Measurements from ENCODE around the gene C22orf31.

Gene C22orf31

DNA sequence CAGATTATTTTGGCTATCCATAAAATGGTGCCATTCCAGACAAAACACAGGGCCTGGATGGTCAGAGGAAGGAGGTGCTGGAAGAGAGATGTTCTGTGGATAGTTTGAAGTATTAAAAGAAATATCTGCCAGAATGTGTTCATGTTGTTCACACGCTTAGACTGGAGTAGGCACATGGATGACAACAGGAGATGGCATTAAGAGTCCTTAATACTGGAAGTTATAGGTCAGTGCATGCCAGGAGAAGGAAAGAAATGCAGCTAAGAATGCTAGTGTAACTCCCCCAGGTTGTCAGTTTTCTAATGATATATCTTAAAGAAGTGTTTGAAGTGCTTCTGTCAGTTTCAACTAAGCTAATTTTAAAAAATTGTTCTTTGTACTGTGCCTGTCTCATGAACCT lies 31.4 kb upstream of the C22orf31 start:
- H3K9me3 ChIP-seq (ENCODE audit: insufficient read depth, low read depth, low read length) = no peaks in the 10 kb centered on the region
- no peak overlapping the region for H4K8ac ChIP-seq (ENCODE audit: low read depth, low read length)
- no peak overlapping the region for H4K12ac ChIP-seq (ENCODE audit: low read depth, low read length)
- no peak overlapping the region for H3K14ac ChIP-seq (ENCODE audit: low read length)
- H3K9ac ChIP-seq (ENCODE audit: low read length) = no peak overlapping the region
- H3K79me1 ChIP-seq (ENCODE audit: low read length) = no peaks in the 10 kb centered on the region
- H3K4me2 ChIP-seq (ENCODE audit: low read length) = no peak overlapping the region
- H3K4me1 ChIP-seq (ENCODE audit: control insufficient read depth in 1 of 2, insufficient read depth in 2 of 2, low read length in 2 of 2) = peaks cover 3% of the 10 kb centered on the region in 2 experiments
- DNase-seq = no peak
- no peak overlapping the region for H4K91ac ChIP-seq (ENCODE audit: low read depth, low read length)
- H2BK12ac ChIP-seq (ENCODE audit: low read length) = no peak overlapping the region
- H3K4me3 ChIP-seq (ENCODE audit: low read depth, low read length) = no peak overlapping the region
- no peak overlapping the region for H2AFZ ChIP-seq (ENCODE audit: insufficient read depth, low read length, poor library complexity)
- no peak overlapping the region for H2BK120ac ChIP-seq (ENCODE audit: insufficient read depth, low read length, poor library complexity)
- H3K27ac ChIP-seq (ENCODE audit: low read depth, low read length) = no peak overlapping the region
- no peak overlapping the region for H3K23ac ChIP-seq (ENCODE audit: low read length)
- no CpG with 5 or more reads among the region's 1 CpG for WGBS (ENCODE audit: extremely low coverage, insufficient coverage, insufficient read length)
- no peak overlapping the region for H2AK5ac ChIP-seq (ENCODE audit: low read length)
- H2BK5ac ChIP-seq (ENCODE audit: low read depth, low read length, poor library complexity) = no peak overlapping the region
- H3K27me3 ChIP-seq (ENCODE audit: insufficient read depth, low read length) = no peaks in the 10 kb centered on the region
- no peaks in the 10 kb centered on the region for H3K79me2 ChIP-seq (ENCODE audit: control insufficient read depth, insufficient read depth, low read length, poor library complexity)
- H3K4ac ChIP-seq (ENCODE audit: low read depth, low read length) = no peak overlapping the region
- H3K18ac ChIP-seq (ENCODE audit: low read length) = no peak overlapping the region
- no peaks in the 10 kb centered on the region for H3K36me3 ChIP-seq (ENCODE audit: control insufficient read depth in 1 of 2, insufficient read depth in 2 of 2, low read length in 2 of 2)

DNA sequence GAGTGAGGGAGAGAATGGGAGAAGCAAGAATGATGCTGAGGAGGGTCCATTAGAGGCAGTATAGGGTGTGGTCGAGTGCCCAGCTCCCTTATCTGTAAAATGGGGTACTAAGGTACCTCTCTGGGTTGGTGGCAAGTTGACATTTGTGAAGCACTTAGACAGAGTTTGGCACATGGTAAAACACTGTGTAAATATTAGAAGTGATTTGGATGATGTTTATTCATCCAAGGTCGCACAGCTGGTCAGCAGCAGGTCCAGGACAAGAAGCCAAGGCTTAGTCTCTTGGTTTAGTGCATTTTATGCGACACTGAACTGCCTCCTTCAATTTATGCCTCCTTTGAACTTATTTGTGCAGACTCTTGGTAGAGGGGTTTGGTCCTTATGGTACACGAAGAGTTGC lies 30.6 kb upstream of the C22orf31 start:
- no peaks in the 10 kb centered on the region for H3K27me3 ChIP-seq (ENCODE audit: insufficient read depth, low read length)
- H3K79me2 ChIP-seq (ENCODE audit: control insufficient read depth, insufficient read depth, low read length, poor library complexity) = no peaks in the 10 kb centered on the region
- H2BK120ac ChIP-seq (ENCODE audit: insufficient read depth, low read length, poor library complexity) = no peak overlapping the region
- no peak overlapping the region for H2AK5ac ChIP-seq (ENCODE audit: low read length)
- no peak overlapping the region for H3K4ac ChIP-seq (ENCODE audit: low read depth, low read length)
- H3K36me3 ChIP-seq (ENCODE audit: control insufficient read depth in 1 of 2, insufficient read depth in 2 of 2, low read length in 2 of 2) = no peaks in the 10 kb centered on the region
- H3K23ac ChIP-seq (ENCODE audit: low read length) = no peak overlapping the region
- H2BK12ac ChIP-seq (ENCODE audit: low read length) = no peak overlapping the region
- no peak overlapping the region for H4K12ac ChIP-seq (ENCODE audit: low read depth, low read length)
- DNase-seq = no peak
- H2AFZ ChIP-seq (ENCODE audit: insufficient read depth, low read length, poor library complexity) = no peak overlapping the region
- no peak overlapping the region for H3K4me3 ChIP-seq (ENCODE audit: low read depth, low read length)
- H4K91ac ChIP-seq (ENCODE audit: low read depth, low read length) = no peak overlapping the region
- no peak overlapping the region for H4K8ac ChIP-seq (ENCODE audit: low read depth, low read length)
- peaks cover 3% of the 10 kb centered on the region in 2 experiments for H3K4me1 ChIP-seq (ENCODE audit: control insufficient read depth in 1 of 2, insufficient read depth in 2 of 2, low read length in 2 of 2)
- H3K27ac ChIP-seq (ENCODE audit: low read depth, low read length) = no peak overlapping the region
- no CpG with 5 or more reads among the region's 4 CpGs for WGBS (ENCODE audit: extremely low coverage, insufficient coverage, insufficient read length)
- no peak overlapping the region for H3K9ac ChIP-seq (ENCODE audit: low read length)
- H3K79me1 ChIP-seq (ENCODE audit: low read length) = no peaks in the 10 kb centered on the region
- H2BK5ac ChIP-seq (ENCODE audit: low read depth, low read length, poor library complexity) = no peak overlapping the region
- no peak overlapping the region for H3K18ac ChIP-seq (ENCODE audit: low read length)
- H3K9me3 ChIP-seq (ENCODE audit: insufficient read depth, low read depth, low read length) = no peaks in the 10 kb centered on the region
- no peak overlapping the region for H3K14ac ChIP-seq (ENCODE audit: low read length)
- H3K4me2 ChIP-seq (ENCODE audit: low read length) = no peak overlapping the region

DNA sequence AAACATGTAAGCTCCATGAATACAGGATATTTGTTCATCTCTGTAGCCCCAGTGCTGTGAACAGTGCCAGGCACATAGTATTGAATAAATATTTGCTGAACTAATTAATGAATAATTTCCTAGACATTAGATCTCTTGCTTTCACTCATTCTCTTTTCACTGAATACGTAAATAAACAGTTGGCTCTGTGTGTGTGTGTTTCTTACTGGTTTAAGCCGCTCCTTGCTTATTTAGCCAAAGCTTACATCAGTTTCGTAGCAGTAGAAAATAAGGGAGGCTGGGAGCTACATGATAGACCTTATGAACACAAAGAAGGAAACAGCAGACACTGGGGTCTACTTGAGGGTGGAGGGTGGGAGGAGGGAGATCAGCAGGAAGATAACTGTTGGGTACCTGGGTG lies 28.4 kb upstream of the C22orf31 start:
- H2AFZ ChIP-seq (ENCODE audit: insufficient read depth, low read length, poor library complexity) = no peak overlapping the region

DNA sequence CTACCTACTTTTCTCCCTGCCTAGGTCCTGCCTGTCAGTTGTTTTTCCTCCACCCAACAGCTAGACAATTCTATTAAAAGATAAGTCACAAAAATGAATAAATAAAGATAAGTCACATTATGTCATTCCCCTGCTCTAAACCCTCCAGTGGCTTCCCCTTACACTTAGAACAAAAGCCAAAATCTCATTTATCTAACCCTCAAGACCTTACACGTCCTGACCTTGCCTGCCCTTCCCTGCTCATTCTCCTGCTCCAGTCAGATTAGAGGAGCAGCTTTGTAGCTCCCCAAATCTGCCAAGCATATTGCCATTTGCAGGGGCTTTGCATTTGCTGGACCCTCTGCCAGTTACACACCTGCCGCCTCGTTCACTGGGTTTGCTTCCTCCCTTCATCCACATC lies 27.9 kb upstream of the C22orf31 start:
- H4K91ac ChIP-seq (ENCODE audit: low read depth, low read length) = no peak overlapping the region
- no peak overlapping the region for H3K23ac ChIP-seq (ENCODE audit: low read length)
- H4K8ac ChIP-seq (ENCODE audit: low read depth, low read length) = no peak overlapping the region
- no peaks in the 10 kb centered on the region for H3K36me3 ChIP-seq (ENCODE audit: control insufficient read depth in 1 of 2, insufficient read depth in 2 of 2, low read length in 2 of 2)
- H3K4me1 ChIP-seq (ENCODE audit: control insufficient read depth in 1 of 2, insufficient read depth in 2 of 2, low read length in 2 of 2) = no peaks in the 10 kb centered on the region
- H3K79me2 ChIP-seq (ENCODE audit: control insufficient read depth, insufficient read depth, low read length, poor library complexity) = no peaks in the 10 kb centered on the region
- H3K4me2 ChIP-seq (ENCODE audit: low read length) = no peak overlapping the region
- no peak overlapping the region for H2AFZ ChIP-seq (ENCODE audit: insufficient read depth, low read length, poor library complexity)
- no peaks in the 10 kb centered on the region for H3K79me1 ChIP-seq (ENCODE audit: low read length)
- no peak overlapping the region for H3K18ac ChIP-seq (ENCODE audit: low read length)
- no peak overlapping the region for H4K12ac ChIP-seq (ENCODE audit: low read depth, low read length)
- no peak overlapping the region for H2BK12ac ChIP-seq (ENCODE audit: low read length)
- H3K27ac ChIP-seq (ENCODE audit: low read depth, low read length) = no peak overlapping the region
- H3K9me3 ChIP-seq (ENCODE audit: insufficient read depth, low read depth, low read length) = no peaks in the 10 kb centered on the region
- H2AK5ac ChIP-seq (ENCODE audit: low read length) = no peak overlapping the region
- H2BK120ac ChIP-seq (ENCODE audit: insufficient read depth, low read length, poor library complexity) = no peak overlapping the region
- no peak overlapping the region for H3K9ac ChIP-seq (ENCODE audit: low read length)
- DNase-seq = no peak
- H2BK5ac ChIP-seq (ENCODE audit: low read depth, low read length, poor library complexity) = no peak overlapping the region
- no peak overlapping the region for H3K14ac ChIP-seq (ENCODE audit: low read length)
- no CpG with 5 or more reads among the region's 3 CpGs for WGBS (ENCODE audit: extremely low coverage, insufficient coverage, insufficient read length)
- no peak overlapping the region for H3K4ac ChIP-seq (ENCODE audit: low read depth, low read length)
- H3K4me3 ChIP-seq (ENCODE audit: low read depth, low read length) = no peak overlapping the region
- H3K27me3 ChIP-seq (ENCODE audit: insufficient read depth, low read length) = no peaks in the 10 kb centered on the region

More for the DNA sequence above, 28.4 kb upstream of the C22orf31 start:
- no peak overlapping the region for H3K23ac ChIP-seq (ENCODE audit: low read length)
- H3K36me3 ChIP-seq (ENCODE audit: control insufficient read depth in 1 of 2, insufficient read depth in 2 of 2, low read length in 2 of 2) = no peaks in the 10 kb centered on the region
- H3K9me3 ChIP-seq (ENCODE audit: insufficient read depth, low read depth, low read length) = no peaks in the 10 kb centered on the region
- no peak overlapping the region for H3K14ac ChIP-seq (ENCODE audit: low read length)
- H4K8ac ChIP-seq (ENCODE audit: low read depth, low read length) = no peak overlapping the region
- no peak overlapping the region for H4K91ac ChIP-seq (ENCODE audit: low read depth, low read length)
- H3K27me3 ChIP-seq (ENCODE audit: insufficient read depth, low read length) = no peaks in the 10 kb centered on the region
- no peaks in the 10 kb centered on the region for H3K4me1 ChIP-seq (ENCODE audit: control insufficient read depth in 1 of 2, insufficient read depth in 2 of 2, low read length in 2 of 2)
- no peak overlapping the region for H2BK5ac ChIP-seq (ENCODE audit: low read depth, low read length, poor library complexity)
- H3K18ac ChIP-seq (ENCODE audit: low read length) = no peak overlapping the region
- no peak overlapping the region for H4K12ac ChIP-seq (ENCODE audit: low read depth, low read length)
- H2BK12ac ChIP-seq (ENCODE audit: low read length) = no peak overlapping the region
- no peak overlapping the region for H3K4ac ChIP-seq (ENCODE audit: low read depth, low read length)
- no peak for DNase-seq
- H3K27ac ChIP-seq (ENCODE audit: low read depth, low read length) = no peak overlapping the region
- WGBS (ENCODE audit: extremely low coverage, insufficient coverage, insufficient read length) = no CpG with 5 or more reads among the region's 3 CpGs
- no peak overlapping the region for H3K4me3 ChIP-seq (ENCODE audit: low read depth, low read length)
- H2AK5ac ChIP-seq (ENCODE audit: low read length) = no peak overlapping the region
- H3K4me2 ChIP-seq (ENCODE audit: low read length) = no peak overlapping the region
- H2BK120ac ChIP-seq (ENCODE audit: insufficient read depth, low read length, poor library complexity) = no peak overlapping the region
- no peaks in the 10 kb centered on the region for H3K79me2 ChIP-seq (ENCODE audit: control insufficient read depth, insufficient read depth, low read length, poor library complexity)
- no peaks in the 10 kb centered on the region for H3K79me1 ChIP-seq (ENCODE audit: low read length)
- H3K9ac ChIP-seq (ENCODE audit: low read length) = no peak overlapping the region

All from trophoblast cell (in vitro differentiated cells and primary cell).